Ovary (tissue), 9 donors: ENCODE results near the gene PRDM16. TPM values are rescaled to one million over a fixed set of nuclear protein-coding genes. Genes with fewer than 3 reads are reported as not detected.

Experiments
- DNase-seq, 5 donors: peaks; one replicate each; pipeline ENCODE4 v3.0.0-alpha.2; 2019 to 2020
- H3K27ac ChIP-seq, 2 donors: fragments of 200-600 bp; one replicate each; pipeline versions ENCODE4 v1.5.1 to v1.8.0; 2019 to 2022
- H3K27me3 ChIP-seq: fragments of 200-600 bp; one replicate; pipeline ENCODE4 v1.8.0; 2022
- H3K36me3 ChIP-seq: fragments of 200-600 bp; sonication (generic); one replicate; pipeline ENCODE4 v1.5.1; 2019
- H3K4me1 ChIP-seq: one replicate; pipeline ENCODE4 v1.8.1; 2013; ENCODE audit warnings: mild to moderate bottlenecking, moderate library complexity; ENCODE audit not compliant: insufficient read depth
- H3K4me3 ChIP-seq: fragments of 200-600 bp; sonication (generic); one replicate; pipeline ENCODE4 v1.5.1; 2017
- H3K9me3 ChIP-seq, 2 donors: fragments of 200-600 bp in 1 of 2; sonication (generic) in 1 of 2; one replicate each; pipeline versions ENCODE4 v1.5.1 to v1.8.1; 2013 to 2019; ENCODE audit warnings: mild to moderate bottlenecking in 1 of 2, moderate library complexity in 1 of 2
- EP300 ChIP-seq: sonication (generic); formaldehyde crosslinking; IDR thresholded peaks from one replicate; pipeline ENCODE4 v1.6.1; 2017; ENCODE audit warnings: antibody characterized with exemption
- POLR2A ChIP-seq: fragments of 450-650 bp; IDR thresholded peaks from one replicate; pipeline ENCODE4 v1.6.1; 2017; ENCODE audit warnings: antibody characterized with exemption, mild to moderate bottlenecking, moderate library complexity
- WGBS, 3 donors: extraction: QIAGEN DNeasy Blood & Tissue Kit in 1 of 3; methylation state at CpG; one replicate each; pipeline versions ENCODE4 v1.1.5 to v1.1.7; 2013 to 2017; 5-methylcytosine and 5-hydroxymethylcytosine counted together
- intact Hi-C, 4 donors: fragments of 100-400 bp; cut with DNase I; formaldehyde crosslinking; loops; one replicate each; pipeline versions ENCODE4 v1.11.0 to v1.15.1; 2022 to 2023
- polyA plus RNA-seq, 2 donors: library from polyadenylated mRNA; stranded (reverse); fragments of 200-250 nt in 1 of 2; fragments of 350-450 nt in 1 of 2; fragmentation: Illumina TruSeq in 1 of 2; extraction: RNeasy Lipid Tissue Mini Kit (QIAGEN cat#74804) in 1 of 2; gene quantifications; one replicate each; pipeline ENCODE4 v1.2.3, GENCODE V29; 2013 to 2014
- total RNA-seq, 7 donors: library from RNA; depleted of rRNA in 2 of 7; stranded (reverse); fragments of >200 nt in 2 of 7; fragmentation: NEBNext Ultra II Directional in 3 of 7; extraction: Animal tissue kit (Norgen Biotek cat#: 25700) in 3 of 7; gene quantifications; one replicate each; pipeline versions ENCODE4 v1.1.0 to v1.2.4, GENCODE V29; 2016 to 2023
- TF ChIP-seq, protein P1 (sequence below), 3 donors: fragments of 450-650 bp in 2 of 3; fragments of 200-600 bp in 1 of 3; IDR thresholded peaks; one replicate each; pipeline versions ENCODE4 v1.5.1 to v1.8.0; 2016 to 2022; ENCODE audit warnings: antibody characterized with exemption in 3 of 3, mild to moderate bottlenecking in 1 of 3
- donor health status: DM: no; HTN: no; CAD: no; lungs with moderate emphysema.
- donor health status: DM: no; HTN: no; CAD: no.
- donor health status: Bipolar disorder and iron deficiency.
- donor health status: DM: yes; HTN: yes; CAD: no.
- donor health status: DM: no; HTN: no; CAD: no.
- donor health status: DM: yes; HTN: yes; CAD: no.

Gene PRDM16
- total and polyA plus RNA-seq, 9 donors, result 1.1 to 17.3 (median 3.9) TPM

DNA sequence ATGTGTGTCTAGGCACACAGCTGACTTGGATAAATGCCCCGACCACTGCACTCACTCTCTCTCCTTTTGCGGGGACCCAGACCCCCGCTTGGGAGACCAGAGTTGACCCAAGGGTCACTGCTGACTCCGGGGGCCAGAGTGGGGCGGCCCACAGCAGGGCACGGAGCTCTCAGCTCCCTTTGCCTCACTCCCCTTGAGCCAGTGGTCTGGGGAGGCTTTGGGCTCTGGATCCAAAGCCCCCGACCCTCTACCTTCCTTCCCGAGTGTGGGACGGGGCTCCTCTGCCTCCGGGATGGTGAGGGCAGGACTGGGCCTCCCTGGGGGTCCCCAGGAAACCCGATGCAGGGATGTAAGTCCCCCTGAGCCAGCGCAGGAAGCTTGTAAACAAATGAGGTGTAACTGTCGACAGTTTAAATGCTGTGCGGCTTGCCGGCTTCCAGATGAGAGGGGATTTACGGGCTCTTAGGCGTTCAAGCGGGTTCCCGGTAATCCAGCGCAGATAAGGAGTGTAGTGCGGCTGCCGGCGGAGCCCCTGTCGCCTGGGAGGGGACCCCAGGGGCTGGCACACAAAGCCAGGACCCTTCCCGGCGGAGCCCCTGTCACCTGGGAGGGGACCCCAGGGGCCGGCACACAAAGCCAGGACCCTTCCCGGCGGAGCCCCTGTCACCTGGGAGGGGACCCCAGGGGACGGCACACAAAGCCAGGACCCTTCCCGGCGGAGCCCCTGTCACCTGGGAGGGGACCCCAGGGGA lies 40.3 kb upstream of the PRDM16 start:
- H3K27me3 ChIP-seq, result no peaks in the 10 kb centered on the region
- H3K9me3 ChIP-seq, result no peaks in the 10 kb centered on the region
- 19 to 24% (median 23%) methylated on average over 28 to 32 of the region's 32 CpGs for WGBS, 3 donors
- DNase-seq, result peak in 1 of 5 donors; percentile 11
- no peak overlapping the region for H3K4me3 ChIP-seq
- intact Hi-C loops, result no loop called here
- H3K4me1 ChIP-seq, result no peaks in the 10 kb centered on the region
- TF ChIP-seq POLR2A, result no peak
- no peak for TF ChIP-seq EP300
- TF ChIP-seq, protein P1, sequence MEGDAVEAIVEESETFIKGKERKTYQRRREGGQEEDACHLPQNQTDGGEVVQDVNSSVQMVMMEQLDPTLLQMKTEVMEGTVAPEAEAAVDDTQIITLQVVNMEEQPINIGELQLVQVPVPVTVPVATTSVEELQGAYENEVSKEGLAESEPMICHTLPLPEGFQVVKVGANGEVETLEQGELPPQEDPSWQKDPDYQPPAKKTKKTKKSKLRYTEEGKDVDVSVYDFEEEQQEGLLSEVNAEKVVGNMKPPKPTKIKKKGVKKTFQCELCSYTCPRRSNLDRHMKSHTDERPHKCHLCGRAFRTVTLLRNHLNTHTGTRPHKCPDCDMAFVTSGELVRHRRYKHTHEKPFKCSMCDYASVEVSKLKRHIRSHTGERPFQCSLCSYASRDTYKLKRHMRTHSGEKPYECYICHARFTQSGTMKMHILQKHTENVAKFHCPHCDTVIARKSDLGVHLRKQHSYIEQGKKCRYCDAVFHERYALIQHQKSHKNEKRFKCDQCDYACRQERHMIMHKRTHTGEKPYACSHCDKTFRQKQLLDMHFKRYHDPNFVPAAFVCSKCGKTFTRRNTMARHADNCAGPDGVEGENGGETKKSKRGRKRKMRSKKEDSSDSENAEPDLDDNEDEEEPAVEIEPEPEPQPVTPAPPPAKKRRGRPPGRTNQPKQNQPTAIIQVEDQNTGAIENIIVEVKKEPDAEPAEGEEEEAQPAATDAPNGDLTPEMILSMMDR (IDR thresholded peaks at IDR 0.05), result no peak
- H3K27ac ChIP-seq, result no peak overlapping the region
- H3K36me3 ChIP-seq, result no peaks in the 10 kb centered on the region

DNA sequence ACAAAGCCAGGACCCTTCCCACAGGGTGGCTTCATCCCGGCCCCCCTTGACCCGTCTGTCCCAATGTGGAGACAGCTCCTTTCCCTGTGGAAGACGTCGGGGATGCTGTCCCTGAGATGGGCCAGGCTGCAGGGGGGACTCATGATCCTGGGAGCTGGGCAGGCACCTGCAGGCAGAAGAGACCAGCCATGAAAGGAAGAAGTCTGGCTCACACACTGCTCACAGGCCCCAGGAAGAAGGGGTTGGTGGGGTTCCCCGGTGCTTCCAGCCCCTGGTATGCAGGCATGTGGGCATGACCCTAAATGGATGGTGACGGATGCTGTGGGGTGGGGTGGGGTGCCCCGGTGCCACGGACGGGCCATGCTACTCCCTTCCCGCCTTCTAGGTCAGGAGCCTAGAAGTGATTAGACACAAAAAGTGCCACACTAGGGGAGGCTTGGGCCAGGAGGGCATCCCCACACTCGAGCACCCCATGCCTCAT lies 39.5 kb upstream of the PRDM16 start:
- H3K27me3 ChIP-seq, result no peaks in the 10 kb centered on the region
- peak in 1 of 5 donors; percentile 9 for DNase-seq

GRCh38 chr1:3029991-3030662 lies 38.9 kb upstream of the PRDM16 start:
- H3K27me3 ChIP-seq, result no peaks in the 10 kb centered on the region
- H3K27ac ChIP-seq, result no peak overlapping the region

More for the DNA sequence above, 39.5 kb upstream of the PRDM16 start:
- intact Hi-C loops, result no loop called here
- WGBS, 3 donors, result 74 to 77% (median 77%) methylated on average over 11 of the region's 11 CpGs
- H3K9me3 ChIP-seq, result no peaks in the 10 kb centered on the region
- no peak for TF ChIP-seq EP300
- TF ChIP-seq, protein P1 (IDR thresholded peaks at IDR 0.05), result no peak
- no peak for TF ChIP-seq POLR2A
- H3K4me1 ChIP-seq, result no peaks in the 10 kb centered on the region
- no peaks in the 10 kb centered on the region for H3K36me3 ChIP-seq
- H3K27ac ChIP-seq, result no peak overlapping the region
- H3K4me3 ChIP-seq, result no peak overlapping the region

DNA sequence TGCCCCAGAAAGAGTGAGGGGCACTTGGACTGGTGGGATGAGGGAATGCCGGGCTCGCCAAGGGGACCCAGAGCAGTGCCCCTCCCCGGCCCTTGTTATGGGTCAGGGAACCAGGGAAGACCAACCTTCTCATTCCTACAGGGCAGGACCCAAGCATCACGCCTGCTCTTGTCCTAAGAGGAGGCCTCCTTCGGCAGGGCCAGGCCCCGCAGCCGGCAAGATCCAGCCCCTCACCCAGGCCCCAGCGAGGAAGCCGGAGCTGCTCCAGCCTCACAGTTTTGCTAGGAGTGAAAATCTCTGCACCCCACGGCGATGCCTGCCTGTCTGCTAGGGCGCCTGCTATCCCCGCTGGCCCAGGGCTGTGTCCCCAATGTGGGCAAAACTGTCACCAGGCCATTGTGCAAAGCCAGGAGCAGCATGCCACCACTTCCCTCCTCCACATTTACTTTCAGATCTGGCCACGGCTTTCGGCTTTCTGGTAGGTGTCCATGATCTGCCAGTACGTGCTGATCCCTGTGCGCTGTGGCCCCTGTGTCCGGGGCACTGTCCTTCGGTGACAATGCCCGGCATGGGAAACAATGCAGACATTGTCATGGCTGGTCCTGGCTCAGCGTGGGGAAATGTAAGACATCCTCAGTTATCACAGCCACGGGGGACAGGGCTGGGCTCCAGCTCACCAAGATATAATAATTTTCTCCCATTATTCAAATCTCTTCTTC lies 38.2 kb upstream of the PRDM16 start:
- 69 to 84% (median 80%) methylated on average over 17 to 22 of the region's 22 CpGs for WGBS, 3 donors
- H3K36me3 ChIP-seq, result no peaks in the 10 kb centered on the region
- peak in 1 of 5 donors; percentile 7 for DNase-seq
- no peak overlapping the region for H3K27ac ChIP-seq
- no peaks in the 10 kb centered on the region for H3K27me3 ChIP-seq
- no peaks in the 10 kb centered on the region for H3K4me1 ChIP-seq
- no peaks in the 10 kb centered on the region for H3K9me3 ChIP-seq
- TF ChIP-seq, protein P1 (IDR thresholded peaks at IDR 0.05), result no peak
- TF ChIP-seq EP300, result no peak
- no peak for TF ChIP-seq POLR2A
- H3K4me3 ChIP-seq, result no peak overlapping the region
- intact Hi-C loops, result no loop called here

More at GRCh38 chr1:3029991-3030662, 38.9 kb upstream of the PRDM16 start:
- peak in 1 of 5 donors; percentile 12 for DNase-seq
- H3K9me3 ChIP-seq, result no peaks in the 10 kb centered on the region
- no peaks in the 10 kb centered on the region for H3K36me3 ChIP-seq
- WGBS, 3 donors, result 81 to 89% (median 84%) methylated on average over 30 to 32 of the region's 32 CpGs
- TF ChIP-seq POLR2A, result no peak
- TF ChIP-seq, protein P1 (IDR thresholded peaks at IDR 0.05), result no peak
- no peak for TF ChIP-seq EP300
- H3K4me3 ChIP-seq, result no peak overlapping the region
- intact Hi-C loops, result no loop called here
- no peaks in the 10 kb centered on the region for H3K4me1 ChIP-seq
